Effector memory CD8-positive, alpha-beta T cell (primary cell): ENCODE results near the gene AKAP13.

ENCODE experiments used
- ATAC-seq: fragments of 150-1000 bp; cut with Tn5 transposase; replicated peaks from 2 replicates; pipeline ENCODE4 v1.10.0; 2021; ENCODE audit warnings: mild to moderate bottlenecking, moderate library complexity
- DNase-seq, 3 experiments: peaks; one replicate each; pipeline ENCODE4 v3.0.0; 2021
- H3K27ac Mint-ChIP-seq, 2 donors: one replicate each; pipeline ENCODE4 v1.8.0; 2022; ENCODE audit warnings: mild to moderate bottlenecking in 2 of 2, mixed read lengths in 2 of 2, moderate library complexity in 2 of 2
- H3K27me3 Mint-ChIP-seq, 2 donors: one replicate each; pipeline ENCODE4 v1.8.0; 2022; ENCODE audit warnings: mixed read lengths in 2 of 2
- H3K36me3 Mint-ChIP-seq: one replicate; pipeline ENCODE4 v1.8.0; 2022; ENCODE audit warnings: mild to moderate bottlenecking, moderate library complexity, mixed read lengths; ENCODE audit not compliant: insufficient read depth
- H3K4me1 Mint-ChIP-seq, 2 donors: one replicate each; pipeline ENCODE4 v1.8.0; 2022; ENCODE audit warnings: low read depth in 2 of 2, mixed read lengths in 2 of 2
- H3K4me3 Mint-ChIP-seq, 2 donors: one replicate each; pipeline ENCODE4 v1.8.0; 2022; ENCODE audit warnings: mild to moderate bottlenecking in 2 of 2, mixed read lengths in 2 of 2, moderate library complexity in 2 of 2
- H3K9me3 Mint-ChIP-seq, 2 donors: one replicate each; pipeline ENCODE4 v1.8.0; 2022; ENCODE audit warnings: mixed read lengths in 2 of 2

The AKAP13 gene

GRCh38 chr15:85672332-85673084 is 292.1 kb downstream of the AKAP13 start:
- H3K27ac Mint-ChIP-seq, result peak overlapping the region in 1 of 2 donors; percentile 80
- H3K36me3 Mint-ChIP-seq, result peaks cover 71% of the 10 kb centered on the region
- H3K27me3 Mint-ChIP-seq, result no peaks in the 10 kb centered on the region
- no peak for DNase-seq
- H3K4me3 Mint-ChIP-seq, result no peak overlapping the region
- peaks cover 7 to 11% of the 10 kb centered on the region in 2 donors for H3K4me1 Mint-ChIP-seq
- ATAC-seq, result no peak
- H3K9me3 Mint-ChIP-seq, result no peaks in the 10 kb centered on the region

GRCh38 chr15:85673326-85673725 is 292.9 kb downstream of the AKAP13 start:
- no peak for ATAC-seq
- H3K27ac Mint-ChIP-seq, result peak overlapping the region in 1 of 2 donors; percentile 80

GRCh38 chr15:85676342-85677098 is 296.1 kb downstream of the AKAP13 start:
- Mint-ChIP-seq H3K27ac (no peak overlapping the region), H3K36me3 (peaks cover 54% of the 10 kb centered on the region), H3K4me1 (peaks cover 0 to 4% of the 10 kb centered on the region in 2 donors), H3K4me3 (no peak overlapping the region), H3K9me3 (no peaks in the 10 kb centered on the region), H3K27me3 (no peaks in the 10 kb centered on the region)
- no peak for ATAC-seq
- no peak for DNase-seq

More at GRCh38 chr15:85673326-85673725, 292.9 kb downstream of the AKAP13 start:
- peaks cover 1 to 8% of the 10 kb centered on the region in 2 donors for H3K4me1 Mint-ChIP-seq
- DNase-seq, result no peak
- no peaks in the 10 kb centered on the region for H3K9me3 Mint-ChIP-seq
- no peaks in the 10 kb centered on the region for H3K27me3 Mint-ChIP-seq
- H3K36me3 Mint-ChIP-seq, result peaks cover 70% of the 10 kb centered on the region
- no peak overlapping the region for H3K4me3 Mint-ChIP-seq

- Mint-ChIP-seq H3K27ac (peak overlapping the region in 1 of 2 donors; percentile 63), H3K27me3 (no peaks in the 10 kb centered on the region), H3K9me3 (no peaks in the 10 kb centered on the region), H3K4me3 (no peak overlapping the region), H3K36me3 (peaks cover 44% of the 10 kb centered on the region), H3K4me1 (peaks cover 0 to 4% of the 10 kb centered on the region in 2 donors)
- no peak for DNase-seq
- ATAC-seq, result no peak
These were observed 298.8 kb downstream of the AKAP13 start for GRCh38 chr15:85679231-85679630.

GRCh38 chr15:85681386-85681785 is 301.0 kb downstream of the AKAP13 start:
- H3K4me1 Mint-ChIP-seq, result peaks cover 0 to 4% of the 10 kb centered on the region in 2 donors
- H3K27ac Mint-ChIP-seq, result peak overlapping the region in 1 of 2 donors; percentile 17
- H3K9me3 Mint-ChIP-seq, result no peaks in the 10 kb centered on the region
- H3K4me3 Mint-ChIP-seq, result no peak overlapping the region
- H3K36me3 Mint-ChIP-seq, result peaks cover 55% of the 10 kb centered on the region
- H3K27me3 Mint-ChIP-seq, result no peaks in the 10 kb centered on the region
- DNase-seq, result no peak
- no peak for ATAC-seq

GRCh38 chr15:85684174-85684710 is 303.8 kb downstream of the AKAP13 start:
- H3K27me3 Mint-ChIP-seq, result no peaks in the 10 kb centered on the region
- H3K4me3 Mint-ChIP-seq, result no peak overlapping the region
- H3K36me3 Mint-ChIP-seq, result peaks cover 34% of the 10 kb centered on the region
- peaks cover 8 to 17% of the 10 kb centered on the region in 2 donors for H3K4me1 Mint-ChIP-seq
- no peak for DNase-seq
- H3K9me3 Mint-ChIP-seq, result no peaks in the 10 kb centered on the region
- H3K27ac Mint-ChIP-seq, result peak overlapping the region in 1 of 2 donors; percentile 39
- no peak for ATAC-seq

GRCh38 chr15:85685356-85685755 is 305.0 kb downstream of the AKAP13 start:
- no peak for ATAC-seq
- no peaks in the 10 kb centered on the region for H3K9me3 Mint-ChIP-seq
- H3K27ac Mint-ChIP-seq, result peak overlapping the region in 1 of 2 donors; percentile 39
- H3K4me1 Mint-ChIP-seq, result peaks cover 15 to 25% of the 10 kb centered on the region in 2 donors
- no peak overlapping the region for H3K4me3 Mint-ChIP-seq
- no peak for DNase-seq
- H3K36me3 Mint-ChIP-seq, result peaks cover 40% of the 10 kb centered on the region
- H3K27me3 Mint-ChIP-seq, result no peaks in the 10 kb centered on the region

- no peaks in the 10 kb centered on the region for H3K9me3 Mint-ChIP-seq
- no peaks in the 10 kb centered on the region for H3K27me3 Mint-ChIP-seq
- peaks cover 26 to 44% of the 10 kb centered on the region in 2 donors for H3K4me1 Mint-ChIP-seq
- H3K36me3 Mint-ChIP-seq, result peaks cover 57% of the 10 kb centered on the region
- DNase-seq (no peak), ATAC-seq (no peak)
- H3K4me3 Mint-ChIP-seq, result peak overlapping the region in 1 of 2 donors; percentile 40
- peak overlapping the region; percentile 53 to 67 for H3K27ac Mint-ChIP-seq
These were observed 306.9 kb downstream of the AKAP13 start for GRCh38 chr15:85687329-85687728.

GRCh38 chr15:85688711-85689110 is 308.3 kb downstream of the AKAP13 start:
- Mint-ChIP-seq H3K9me3 (no peaks in the 10 kb centered on the region), H3K36me3 (peaks cover 66% of the 10 kb centered on the region), H3K4me1 (peaks cover 36 to 55% of the 10 kb centered on the region in 2 donors), H3K27ac (peak overlapping the region; percentile 92 to 96), H3K4me3 (peak overlapping the region; percentile 86 to 97), H3K27me3 (no peaks in the 10 kb centered on the region)
- no peak for DNase-seq
- peak; percentile 6 for ATAC-seq

- H3K4me1 Mint-ChIP-seq, result peaks cover 36 to 60% of the 10 kb centered on the region in 2 donors
- H3K27ac Mint-ChIP-seq, result peak overlapping the region; percentile 92 to 96
- H3K4me3 Mint-ChIP-seq, result peak overlapping the region; percentile 86 to 97
- DNase-seq (peak; percentile 63 to 71 (median 66)), ATAC-seq (peak; percentile 72)
- H3K9me3 Mint-ChIP-seq, result no peaks in the 10 kb centered on the region
- no peaks in the 10 kb centered on the region for H3K27me3 Mint-ChIP-seq
- peaks cover 64% of the 10 kb centered on the region for H3K36me3 Mint-ChIP-seq
These were observed 309.3 kb downstream of the AKAP13 start for GRCh38 chr15:85689729-85690128.

GRCh38 chr15:85690561-85691231 is 310.3 kb downstream of the AKAP13 start:
- peaks cover 43 to 67% of the 10 kb centered on the region in 2 donors for H3K4me1 Mint-ChIP-seq
- ATAC-seq (peak; percentile 26), DNase-seq (peak in 2 of 3 experiments; percentile 36 to 41)
- H3K27ac Mint-ChIP-seq, result peak overlapping the region; percentile 92 to 96
- no peaks in the 10 kb centered on the region for H3K9me3 Mint-ChIP-seq
- peaks cover 64% of the 10 kb centered on the region for H3K36me3 Mint-ChIP-seq
- H3K4me3 Mint-ChIP-seq, result peak overlapping the region; percentile 86 to 97
- H3K27me3 Mint-ChIP-seq, result no peaks in the 10 kb centered on the region

- H3K36me3 Mint-ChIP-seq, result peaks cover 63% of the 10 kb centered on the region
- H3K9me3 Mint-ChIP-seq, result no peaks in the 10 kb centered on the region
These were observed 311.2 kb downstream of the AKAP13 start for GRCh38 chr15:85691350-85692240.

More at GRCh38 chr15:85691350-85692240, 311.2 kb downstream of the AKAP13 start:
- Mint-ChIP-seq H3K4me1 (peaks cover 44 to 68% of the 10 kb centered on the region in 2 donors), H3K4me3 (peak overlapping the region; percentile 86 to 97), H3K27ac (peak overlapping the region; percentile 92 to 96), H3K27me3 (no peaks in the 10 kb centered on the region)
- DNase-seq (peak in 2 of 3 experiments; percentile 20 to 27), ATAC-seq (peak; percentile 11)
